ENCODE measurements around the gene NGB. TPM values are rescaled to one million over a fixed set of nuclear protein-coding genes. Genes with fewer than 3 reads are reported as not detected.

The NGB gene
- total RNA-seq, 1 donor from 2014 or later: not detected

- DNase-seq (ENCODE audit: low read depth in 2 of 2): no peak
Measured at GRCh38 chr14:77265561-77266335, 5.3 kb downstream of the NGB start.

- no peak for DNase-seq (ENCODE audit: low read depth in 2 of 2)
Measured at GRCh38 chr14:77265187-77265515, 5.9 kb downstream of the NGB start.

GRCh38 chr14:77264466-77265186 is 6.4 kb downstream of the NGB start:
- DNase-seq (ENCODE audit: low read depth in 2 of 2): no peak

GRCh38 chr14:77260631-77261030 is 10.4 kb downstream of the NGB start:
- DNase-seq (ENCODE audit: low read depth in 2 of 2): no peak

- no peak for DNase-seq (ENCODE audit: low read depth in 2 of 2)
Measured at GRCh38 chr14:77260199-77260598, 10.8 kb downstream of the NGB start.

- no peak for DNase-seq (ENCODE audit: low read depth in 2 of 2)
Measured at GRCh38 chr14:77259025-77259715, 11.8 kb downstream of the NGB start.

DNA sequence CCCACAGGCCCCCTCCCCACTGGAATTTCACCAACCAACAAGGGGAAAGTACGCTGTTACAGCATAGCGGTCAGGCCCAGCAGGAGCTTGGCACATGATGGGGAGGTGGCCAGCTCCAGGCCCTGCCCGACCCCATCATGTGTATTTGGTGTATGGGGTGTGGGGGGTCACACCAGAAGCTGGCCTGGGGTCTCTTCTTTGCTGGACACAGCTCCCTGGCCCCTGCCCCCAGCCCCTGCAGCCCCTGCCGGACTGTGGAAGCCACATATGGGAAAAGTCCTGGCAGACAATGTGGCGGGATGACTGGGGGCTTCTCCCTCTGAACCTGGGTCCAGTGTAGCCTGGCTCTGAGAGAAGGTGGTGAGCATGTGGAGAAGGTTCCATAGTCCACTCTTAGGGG is 12.4 kb downstream of the NGB start:
- DNase-seq (ENCODE audit: low read depth in 2 of 2): no peak

GRCh38 chr14:77257700-77258099 is 13.3 kb downstream of the NGB start:
- DNase-seq (ENCODE audit: low read depth in 2 of 2): no peak

- no peak for DNase-seq (ENCODE audit: low read depth in 2 of 2)
Measured at GRCh38 chr14:77256694-77257093, 14.3 kb downstream of the NGB start.

GRCh38 chr14:77253333-77254190 is 17.4 kb downstream of the NGB start:
- no peak for DNase-seq (ENCODE audit: low read depth in 2 of 2)

DNA sequence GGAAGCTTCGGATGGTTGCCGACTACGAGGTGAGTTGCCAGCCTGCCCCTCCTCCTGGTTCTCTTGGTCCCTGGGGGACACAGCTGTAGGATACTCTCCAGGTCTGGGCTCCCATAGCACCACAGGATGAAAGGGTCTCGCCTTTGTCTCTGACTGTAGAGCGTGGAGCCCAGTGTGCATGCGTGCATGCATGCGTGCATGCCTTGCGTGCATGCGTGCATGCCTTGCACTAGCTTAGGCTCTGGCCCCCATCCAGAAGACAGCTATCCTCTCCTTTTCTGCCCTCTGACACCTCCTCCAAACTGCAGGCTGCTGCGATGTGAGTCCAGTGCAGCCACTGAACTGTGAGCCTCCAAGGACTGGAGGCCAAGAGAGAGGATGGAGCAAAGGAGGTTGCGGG is 19.1 kb downstream of the NGB start:
- DNase-seq (ENCODE audit: low read depth in 2 of 2): no peak

DNA sequence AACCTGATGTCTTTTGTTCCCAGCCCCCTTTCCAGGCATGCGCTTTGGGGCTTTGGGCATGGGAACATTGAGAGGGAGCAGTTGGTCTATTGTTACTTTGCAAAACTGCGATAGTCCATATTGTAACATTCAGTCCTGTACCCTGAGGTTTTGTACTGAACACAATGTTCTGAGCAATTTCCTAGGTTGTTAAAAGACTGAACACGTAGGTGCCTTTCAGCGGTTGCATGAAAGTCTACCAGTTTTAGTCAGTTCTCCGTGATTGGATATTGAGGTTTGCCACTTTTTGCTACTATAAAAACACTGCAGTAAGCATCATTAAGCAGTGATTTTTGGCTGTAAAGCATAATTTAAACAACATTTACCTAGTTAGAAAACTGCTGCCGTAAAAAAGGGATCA is 20.1 kb downstream of the NGB start:
- DNase-seq (ENCODE audit: low read depth in 2 of 2): no peak

GRCh38 chr14:77249286-77249685 is 21.7 kb downstream of the NGB start:
- DNase-seq (ENCODE audit: low read depth in 2 of 2): no peak

GRCh38 chr14:77248666-77249065 is 22.3 kb downstream of the NGB start:
- DNase-seq (ENCODE audit: low read depth in 2 of 2): no peak

DNA sequence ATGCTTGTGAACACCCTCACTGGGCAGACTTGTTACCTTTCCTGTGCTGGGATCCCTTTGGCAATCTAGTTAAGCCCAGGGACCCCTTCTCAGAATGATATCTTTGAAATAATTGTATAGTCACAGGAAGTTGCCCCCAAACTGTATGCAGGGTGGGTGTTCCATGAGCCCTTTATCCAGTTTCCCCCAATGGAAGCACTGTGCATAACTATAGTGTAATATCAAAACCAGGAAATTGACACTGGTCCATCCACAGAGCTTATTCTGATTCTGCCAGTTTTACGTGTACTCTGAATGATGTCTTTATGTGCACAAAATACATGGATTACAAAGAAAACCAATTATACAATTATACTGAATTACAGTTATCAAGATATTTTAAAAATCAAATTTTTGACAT is 24.2 kb downstream of the NGB start:
- DNase-seq (ENCODE audit: low read depth in 2 of 2): no peak

DNA sequence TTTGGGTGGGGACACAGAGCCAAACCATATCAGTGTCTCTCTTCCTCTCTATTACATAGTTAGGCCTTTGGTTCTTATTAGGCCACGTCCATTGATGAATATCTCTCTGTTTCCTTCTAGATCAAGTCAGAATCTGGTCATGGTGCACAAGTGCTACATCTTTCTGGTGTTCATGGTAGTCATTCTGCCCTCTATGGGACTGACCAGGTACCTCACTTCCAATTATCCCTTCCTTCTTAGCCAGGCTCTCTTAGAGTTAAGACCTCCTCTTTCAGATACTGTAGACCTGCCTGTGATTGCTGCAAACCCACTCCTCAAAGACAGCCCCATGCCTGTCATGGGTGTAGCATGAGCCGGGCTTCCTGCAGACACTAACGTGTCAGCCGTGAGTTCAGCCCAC is 25.2 kb downstream of the NGB start:
- DNase-seq (ENCODE audit: low read depth in 2 of 2): no peak

DNA sequence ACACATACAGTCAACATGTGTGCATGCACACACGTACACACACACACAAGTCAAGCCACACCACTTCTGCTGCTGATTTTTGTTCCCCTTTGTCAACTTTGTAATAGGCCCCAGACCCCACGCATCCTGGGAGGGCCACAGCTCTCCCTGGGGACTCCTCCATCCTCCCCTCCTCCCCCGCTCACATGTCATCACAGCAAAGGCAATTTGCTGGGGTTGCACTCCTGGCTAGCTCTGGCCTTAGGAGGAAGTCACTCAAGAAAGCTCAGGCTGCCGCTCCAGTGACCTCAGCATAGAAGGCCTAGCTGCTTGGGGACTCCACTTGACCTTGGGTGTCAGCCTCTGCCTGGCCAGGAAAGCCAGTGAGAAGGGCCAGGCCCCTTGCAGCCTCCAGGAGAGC is 27.2 kb downstream of the NGB start:
- DNase-seq (ENCODE audit: low read depth in 2 of 2): no peak

DNA sequence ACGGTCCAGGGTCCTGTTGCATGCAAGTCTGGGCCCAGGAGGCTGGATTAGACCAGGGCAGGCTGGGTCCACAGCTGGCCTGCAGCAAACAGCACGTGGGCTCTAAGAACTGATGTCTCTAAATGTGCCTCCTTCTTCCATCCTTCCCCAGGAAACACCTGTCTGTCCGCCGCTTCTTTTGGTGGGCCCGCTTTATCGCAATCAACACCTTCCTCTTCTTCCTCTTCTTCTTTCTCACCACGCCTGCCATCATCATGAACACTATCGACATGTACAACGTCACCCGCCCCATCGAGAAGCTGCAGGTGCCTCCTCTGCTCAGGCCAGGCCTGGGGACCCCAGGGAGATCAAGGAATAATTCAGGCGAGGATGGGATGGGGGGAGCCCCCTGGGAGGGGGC is 28.3 kb downstream of the NGB start:
- no peak for DNase-seq (ENCODE audit: low read depth in 2 of 2)

- no peak for DNase-seq (ENCODE audit: low read depth in 2 of 2)
Measured at GRCh38 chr14:77241955-77242354, 29.1 kb downstream of the NGB start.

DNA sequence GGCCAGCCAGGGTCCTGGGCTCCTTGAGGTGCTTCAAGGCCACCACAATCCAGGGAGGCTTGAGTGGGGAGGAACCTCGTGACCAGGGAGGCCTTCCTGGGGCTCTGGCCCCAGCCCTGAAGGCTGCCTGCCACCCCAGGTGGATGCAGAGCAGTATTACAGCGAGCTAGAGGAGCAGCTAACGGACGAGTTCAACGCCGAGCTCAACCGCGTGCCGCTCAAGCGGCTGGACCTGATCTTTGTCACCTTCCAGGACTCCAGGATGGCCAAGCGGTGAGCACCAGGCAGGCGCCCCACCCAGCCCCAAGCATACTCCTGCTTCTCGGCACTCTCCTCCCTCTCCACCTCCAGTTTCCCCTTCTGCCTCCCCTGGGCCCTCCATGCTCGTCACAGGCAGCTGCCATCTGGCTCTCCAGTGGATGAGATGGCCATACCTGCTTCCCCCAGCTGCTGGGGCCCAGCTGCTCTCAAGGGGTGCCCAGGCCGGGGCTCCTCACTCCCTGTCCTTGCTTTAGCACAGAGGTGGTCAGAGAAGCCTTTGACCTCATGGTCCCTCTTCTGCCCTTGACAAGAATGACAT is 30.6 kb downstream of the NGB start:
- no peak for DNase-seq (ENCODE audit: low read depth in 2 of 2)

DNA sequence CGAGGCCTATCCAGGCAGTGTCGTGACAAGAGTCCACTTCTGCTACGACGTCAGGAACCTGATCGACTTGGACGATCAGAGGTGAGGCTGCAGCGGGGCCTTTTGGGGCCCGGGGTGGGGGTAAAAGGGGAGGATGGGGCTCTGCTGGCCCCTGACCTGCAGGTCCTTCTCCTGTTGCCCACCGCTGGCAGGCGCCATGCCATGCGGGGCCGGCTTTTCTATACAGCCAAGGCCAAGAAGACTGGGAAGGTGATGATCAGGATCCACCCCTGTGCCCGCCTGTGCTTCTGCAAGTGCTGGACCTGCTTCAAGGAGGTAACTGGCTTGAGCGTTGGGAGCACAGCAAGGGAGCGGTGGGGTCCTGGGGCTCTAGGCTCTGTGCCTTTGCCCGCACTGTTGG is 31.6 kb downstream of the NGB start:
- no peak for DNase-seq (ENCODE audit: low read depth in 2 of 2)

All from lung microvascular endothelial cell (primary cell).